NB4 (cell line): ENCODE measurements around the gene KASH5.

ENCODE experiments used
- CTCF ChIP-seq: IDR thresholded peaks from one replicate; pipeline ENCODE4 v1.5.1; 2012; ENCODE audit warnings: low read depth, low read length
- POLR2A ChIP-seq: IDR thresholded peaks from 2 replicates; pipeline ENCODE4 v1.6.1; 2011; ENCODE audit warnings: mild to moderate bottlenecking; ENCODE audit not compliant: insufficient read length; ENCODE audit errors: extremely low read depth

GRCh38 chr19:49339301-49340068 is 48.6 kb upstream of the KASH5 start:
- TF ChIP-seq CTCF (no peak), POLR2A (no peak)
